LNCaP clone FGC (cell line): ENCODE results near the gene NRP2.

Experiments used
- DNase-seq: peaks from one replicate; pipeline ENCODE4 v3.0.0-alpha.2; 2011; ENCODE audit warnings: low read depth
- H3K4me3 ChIP-seq: 2 replicates; pipeline ENCODE4 v1.5.1; 2011; ENCODE audit warnings: mild to moderate bottlenecking, low read depth, low read length, control low read depth
- TF ChIP-seq, protein P1 (sequence below): IDR thresholded peaks from 2 replicates; pipeline ENCODE4 v1.5.1; 2012; ENCODE audit warnings: mild to moderate bottlenecking; ENCODE audit not compliant: control insufficient read depth, insufficient read depth; ENCODE audit errors: extremely low read depth

NRP2 gene, protein sequence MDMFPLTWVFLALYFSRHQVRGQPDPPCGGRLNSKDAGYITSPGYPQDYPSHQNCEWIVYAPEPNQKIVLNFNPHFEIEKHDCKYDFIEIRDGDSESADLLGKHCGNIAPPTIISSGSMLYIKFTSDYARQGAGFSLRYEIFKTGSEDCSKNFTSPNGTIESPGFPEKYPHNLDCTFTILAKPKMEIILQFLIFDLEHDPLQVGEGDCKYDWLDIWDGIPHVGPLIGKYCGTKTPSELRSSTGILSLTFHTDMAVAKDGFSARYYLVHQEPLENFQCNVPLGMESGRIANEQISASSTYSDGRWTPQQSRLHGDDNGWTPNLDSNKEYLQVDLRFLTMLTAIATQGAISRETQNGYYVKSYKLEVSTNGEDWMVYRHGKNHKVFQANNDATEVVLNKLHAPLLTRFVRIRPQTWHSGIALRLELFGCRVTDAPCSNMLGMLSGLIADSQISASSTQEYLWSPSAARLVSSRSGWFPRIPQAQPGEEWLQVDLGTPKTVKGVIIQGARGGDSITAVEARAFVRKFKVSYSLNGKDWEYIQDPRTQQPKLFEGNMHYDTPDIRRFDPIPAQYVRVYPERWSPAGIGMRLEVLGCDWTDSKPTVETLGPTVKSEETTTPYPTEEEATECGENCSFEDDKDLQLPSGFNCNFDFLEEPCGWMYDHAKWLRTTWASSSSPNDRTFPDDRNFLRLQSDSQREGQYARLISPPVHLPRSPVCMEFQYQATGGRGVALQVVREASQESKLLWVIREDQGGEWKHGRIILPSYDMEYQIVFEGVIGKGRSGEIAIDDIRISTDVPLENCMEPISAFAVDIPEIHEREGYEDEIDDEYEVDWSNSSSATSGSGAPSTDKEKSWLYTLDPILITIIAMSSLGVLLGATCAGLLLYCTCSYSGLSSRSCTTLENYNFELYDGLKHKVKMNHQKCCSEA

DNA sequence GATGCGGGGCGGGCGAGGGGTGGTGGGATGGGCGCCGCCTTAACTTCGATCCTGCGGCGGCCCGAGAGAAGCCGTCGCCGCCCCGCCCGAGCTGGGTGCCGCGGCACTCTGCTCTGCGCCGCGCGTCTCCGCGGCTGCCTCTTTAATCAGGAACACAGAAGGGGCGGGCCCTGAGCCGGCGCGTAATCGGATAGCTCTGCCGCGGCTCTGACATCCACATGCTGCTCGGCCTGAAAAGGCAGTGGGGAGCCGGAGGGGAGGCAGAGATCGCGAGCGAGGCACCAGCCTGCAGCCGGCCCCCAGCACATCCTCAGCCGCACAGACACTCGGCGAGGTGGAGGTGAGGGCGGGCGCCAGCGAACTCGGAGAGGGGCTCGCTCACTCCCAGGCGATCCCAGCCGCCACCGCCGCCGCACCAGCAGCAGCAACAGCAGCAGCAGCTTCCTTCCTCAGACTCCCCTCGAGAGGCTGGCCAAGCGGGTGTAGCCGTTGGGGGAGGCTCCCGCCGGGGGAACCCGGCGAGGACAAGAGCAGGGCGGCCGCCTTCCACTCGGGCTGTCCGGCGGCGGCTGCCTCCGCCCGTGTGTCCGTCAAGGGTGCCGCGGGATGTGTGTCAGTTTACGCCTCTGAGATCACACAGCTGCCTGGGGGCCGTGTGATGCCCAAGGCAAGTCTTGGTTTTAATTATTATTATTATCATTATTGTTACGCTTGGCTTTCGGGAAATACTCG is at the start of gene NRP2:
Gene NRP2, plus strand, starts transcription at position 263 of the 732 bp plus-strand sequence. CDS start 790 bp downstream, outside the sequence.
- DNase-seq, result no peak
- H3K4me3 ChIP-seq, result peak within 1 kb of the TSS; percentile 39
- TF ChIP-seq, protein P1, sequence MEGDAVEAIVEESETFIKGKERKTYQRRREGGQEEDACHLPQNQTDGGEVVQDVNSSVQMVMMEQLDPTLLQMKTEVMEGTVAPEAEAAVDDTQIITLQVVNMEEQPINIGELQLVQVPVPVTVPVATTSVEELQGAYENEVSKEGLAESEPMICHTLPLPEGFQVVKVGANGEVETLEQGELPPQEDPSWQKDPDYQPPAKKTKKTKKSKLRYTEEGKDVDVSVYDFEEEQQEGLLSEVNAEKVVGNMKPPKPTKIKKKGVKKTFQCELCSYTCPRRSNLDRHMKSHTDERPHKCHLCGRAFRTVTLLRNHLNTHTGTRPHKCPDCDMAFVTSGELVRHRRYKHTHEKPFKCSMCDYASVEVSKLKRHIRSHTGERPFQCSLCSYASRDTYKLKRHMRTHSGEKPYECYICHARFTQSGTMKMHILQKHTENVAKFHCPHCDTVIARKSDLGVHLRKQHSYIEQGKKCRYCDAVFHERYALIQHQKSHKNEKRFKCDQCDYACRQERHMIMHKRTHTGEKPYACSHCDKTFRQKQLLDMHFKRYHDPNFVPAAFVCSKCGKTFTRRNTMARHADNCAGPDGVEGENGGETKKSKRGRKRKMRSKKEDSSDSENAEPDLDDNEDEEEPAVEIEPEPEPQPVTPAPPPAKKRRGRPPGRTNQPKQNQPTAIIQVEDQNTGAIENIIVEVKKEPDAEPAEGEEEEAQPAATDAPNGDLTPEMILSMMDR, result no peak

DNA sequence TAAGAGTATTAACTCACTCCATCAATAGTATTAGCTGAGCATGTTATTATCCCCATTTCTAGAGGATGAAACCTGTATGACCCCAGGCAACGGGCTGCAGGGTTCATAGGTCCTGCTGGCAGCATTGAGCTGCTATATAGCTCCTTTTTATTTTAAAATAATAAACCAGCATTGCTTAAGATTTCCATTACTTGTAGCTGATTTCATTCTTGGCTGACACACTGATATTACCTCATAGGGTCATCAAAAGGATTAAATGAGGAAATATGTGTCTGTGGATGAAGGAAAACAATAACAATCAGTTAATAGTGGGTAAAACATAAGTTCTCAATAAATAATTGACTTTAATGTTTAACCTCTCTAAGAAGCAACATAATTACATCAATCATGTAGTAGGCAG is 48.3 kb upstream of the NRP2 start:
- TF ChIP-seq, protein P1, result no peak
- no peak overlapping the region for H3K4me3 ChIP-seq
- DNase-seq, result no peak

DNA sequence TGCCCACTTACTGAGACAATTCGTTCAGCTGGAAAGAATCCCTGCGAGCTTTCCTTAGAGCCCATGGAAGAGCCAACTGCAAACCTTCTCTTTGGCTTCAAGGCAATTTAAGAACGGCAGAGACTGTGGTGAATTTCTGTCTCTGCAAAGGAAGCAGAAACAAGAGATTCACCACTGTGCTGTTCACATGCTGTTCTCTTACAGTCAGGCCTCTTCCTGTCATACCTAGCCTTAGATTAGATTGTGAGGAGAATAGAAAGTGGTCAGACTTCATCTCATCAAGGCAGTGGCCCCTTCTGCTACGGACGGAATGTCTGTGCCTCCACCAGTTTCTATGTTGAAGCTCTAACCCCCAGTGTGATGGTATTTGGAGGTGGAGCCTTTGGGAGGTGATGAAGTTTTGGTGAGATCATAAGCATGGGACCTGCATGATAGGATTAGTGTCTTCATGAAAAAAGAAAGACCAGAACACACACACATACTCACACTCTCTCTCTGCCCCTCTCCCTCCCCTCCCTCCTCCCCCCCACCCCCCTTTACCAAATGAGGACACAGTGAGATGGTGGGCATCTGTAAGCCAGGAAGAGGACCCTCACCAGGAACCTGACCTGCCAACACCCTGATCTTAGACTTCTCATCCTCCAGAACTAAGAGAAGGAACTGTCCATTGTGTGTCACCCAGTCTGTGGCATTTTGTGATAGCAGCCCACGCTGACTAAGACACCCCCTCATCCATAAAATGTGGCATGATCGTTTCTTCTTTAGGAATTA is 45.6 kb upstream of the NRP2 start:
- TF ChIP-seq, protein P1, result no peak
- H3K4me3 ChIP-seq, result no peak overlapping the region
- no peak for DNase-seq

DNA sequence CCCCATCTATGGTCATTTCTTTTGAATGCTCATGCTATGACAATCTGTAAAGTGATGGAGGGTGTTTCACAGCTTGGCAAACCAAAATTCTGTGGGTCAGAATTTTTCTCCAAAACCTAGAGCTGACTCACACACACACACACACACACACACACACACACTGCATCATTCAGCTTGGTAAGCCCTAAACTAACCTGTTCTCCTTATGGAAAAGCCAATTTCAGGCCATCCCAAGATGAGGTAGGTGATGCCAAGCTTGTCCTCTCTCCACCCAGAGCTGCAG is 45.0 kb upstream of the NRP2 start:
- H3K4me3 ChIP-seq, result no peak overlapping the region
- DNase-seq, result no peak
- TF ChIP-seq, protein P1, result no peak

DNA sequence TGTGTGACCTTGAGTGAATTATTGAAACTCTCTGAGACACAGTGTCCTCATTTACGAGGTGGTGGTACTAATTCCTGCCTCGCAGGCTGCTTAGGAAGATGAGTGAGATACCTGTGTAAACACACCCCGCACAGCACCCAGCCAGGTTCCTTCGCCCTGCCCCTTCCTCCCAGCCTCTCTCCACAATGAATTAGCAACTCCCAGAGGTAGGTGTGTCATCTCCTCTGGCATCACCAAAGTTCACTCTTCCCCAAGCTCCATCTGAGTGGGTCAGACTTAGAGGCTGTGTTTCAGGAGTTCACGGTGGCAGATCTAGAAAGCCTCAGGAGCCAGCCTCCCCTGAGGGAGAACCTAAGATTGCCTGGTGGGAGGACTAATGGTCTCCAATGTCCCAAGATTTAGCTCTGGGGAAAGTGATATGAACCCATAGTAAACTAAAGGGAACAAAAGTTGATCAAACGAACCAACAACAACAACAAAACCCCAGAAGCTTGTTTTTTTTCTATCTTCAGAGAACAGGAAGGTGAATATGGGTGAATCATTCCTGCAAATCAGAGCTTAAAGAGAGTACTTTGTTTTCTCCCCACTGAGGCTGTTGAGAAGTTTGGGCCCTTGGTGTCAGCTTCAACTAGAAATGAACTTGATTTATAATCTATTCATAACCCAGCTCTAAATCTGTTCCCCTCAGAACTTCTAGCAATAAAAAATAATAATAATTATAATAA is 44.4 kb upstream of the NRP2 start:
- no peak for DNase-seq
- H3K4me3 ChIP-seq, result no peak overlapping the region
- TF ChIP-seq, protein P1, result no peak
